GM18507 (cell line): Measurements from ENCODE around the gene DOK6.
"Not testable (repeated sequence)": the region's sequence is repeated elsewhere in the genome, so short reads cannot be mapped to it uniquely, and the experiment has no call there.

ENCODE experiments used
- DNase-seq: peaks from one replicate; pipeline ENCODE4 v3.0.0; 2011; ENCODE audit warnings: low read depth; ENCODE audit not compliant: insufficient read length; ENCODE audit errors: extremely low spot score
- FAIRE-seq: peaks from 2 replicates; lab custom pipeline; 2011; peaks lifted over from hg19 to GRCh38; lab: Jason Lieb, UNC

Gene DOK6

DNA sequence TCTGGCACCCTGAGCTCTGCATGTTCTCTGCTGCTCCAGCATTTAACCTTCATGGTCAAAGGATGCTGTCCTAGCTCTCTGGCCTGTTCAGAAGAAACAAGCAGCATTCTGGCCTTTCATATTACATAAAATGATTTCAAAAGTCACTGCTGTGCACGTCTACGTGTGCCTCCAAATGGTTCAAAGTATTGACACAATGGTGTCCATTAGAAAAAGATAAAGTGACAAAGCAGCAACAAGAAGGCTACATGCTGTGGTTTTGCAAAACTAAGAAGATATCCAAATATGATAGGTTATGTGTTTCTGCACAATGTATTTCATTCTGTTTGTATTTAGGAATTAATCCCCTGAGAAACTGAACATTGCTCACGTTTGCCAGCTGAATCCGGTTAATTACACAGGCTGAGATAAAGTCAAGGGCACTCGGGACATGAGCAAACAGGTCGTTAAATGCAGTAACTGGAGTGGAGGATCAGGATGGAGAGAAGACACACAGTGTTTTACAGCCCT lies 258.5 kb downstream of the DOK6 start:
- DNase-seq, result no peak
- FAIRE-seq, result no peak

DNA sequence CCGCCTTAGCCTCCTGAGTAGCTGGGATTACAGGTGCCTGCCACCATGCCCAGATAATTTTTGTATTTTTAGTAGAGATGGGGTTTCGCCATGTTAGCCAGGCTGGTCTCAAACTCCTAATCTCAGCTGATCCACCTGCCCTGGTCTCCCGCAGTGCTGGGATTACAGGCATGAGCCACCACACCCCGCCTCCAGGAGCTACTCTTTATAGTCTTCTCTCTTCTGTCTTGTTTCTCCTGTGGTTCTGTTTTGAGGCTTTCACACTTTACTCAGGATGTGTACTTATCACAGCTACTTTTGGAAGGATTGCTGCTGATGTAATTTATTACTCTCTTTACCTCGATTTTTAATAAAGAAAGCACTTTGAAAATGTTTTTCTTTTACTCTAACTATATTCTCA lies 261.4 kb downstream of the DOK6 start:
- not testable (repeated sequence) for DNase-seq, FAIRE-seq

DNA sequence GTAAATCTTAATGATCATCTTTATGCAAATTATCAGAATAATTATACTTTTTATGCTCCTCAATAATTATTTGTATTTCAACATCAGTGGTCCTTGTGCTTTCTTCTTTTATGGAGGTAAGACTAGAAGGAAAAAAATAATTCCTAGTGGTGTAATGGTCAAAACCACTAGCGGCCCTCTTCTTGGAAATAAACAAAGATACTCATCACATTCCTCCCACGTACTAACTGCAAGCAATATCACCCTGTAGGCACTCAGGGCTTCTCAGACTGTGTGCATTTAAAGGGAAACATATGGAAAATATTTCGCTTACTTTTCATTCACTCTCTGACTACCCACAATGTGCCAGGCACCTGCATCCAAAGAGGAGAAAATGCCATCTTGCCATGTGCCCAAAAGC lies 263.7 kb downstream of the DOK6 start:
- no peak for DNase-seq
- no peak for FAIRE-seq

GRCh38 chr18:69674292-69674877 lies 273.7 kb downstream of the DOK6 start:
- DNase-seq, result no peak
- FAIRE-seq, result no peak

DNA sequence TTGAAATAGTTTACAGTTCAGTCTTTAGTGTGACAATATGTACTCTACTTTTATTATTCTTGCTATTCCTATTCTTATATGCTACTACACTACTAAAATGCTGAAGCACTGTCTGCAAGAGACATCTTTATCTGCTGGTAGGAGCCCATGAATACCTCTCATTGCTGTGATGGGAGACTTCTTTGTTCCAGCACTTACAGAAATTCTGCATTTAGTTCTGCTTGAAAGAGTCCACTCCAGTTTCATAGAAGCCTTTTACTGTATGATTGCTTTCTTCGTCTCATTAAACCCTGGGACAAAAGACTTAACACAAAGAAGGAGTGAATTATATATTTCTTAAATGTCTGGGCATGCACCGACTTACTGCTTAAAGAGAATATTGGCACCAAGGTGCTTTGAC lies 274.3 kb downstream of the DOK6 start:
- no peak for FAIRE-seq

GRCh38 chr18:69677595-69677994 lies 276.9 kb downstream of the DOK6 start:
- no peak for FAIRE-seq
- no peak for DNase-seq

More for the DNA sequence above, 274.3 kb downstream of the DOK6 start:
- no peak for DNase-seq

GRCh38 chr18:69680123-69680522 lies 279.4 kb downstream of the DOK6 start:
- FAIRE-seq (no peak), DNase-seq (no peak)

DNA sequence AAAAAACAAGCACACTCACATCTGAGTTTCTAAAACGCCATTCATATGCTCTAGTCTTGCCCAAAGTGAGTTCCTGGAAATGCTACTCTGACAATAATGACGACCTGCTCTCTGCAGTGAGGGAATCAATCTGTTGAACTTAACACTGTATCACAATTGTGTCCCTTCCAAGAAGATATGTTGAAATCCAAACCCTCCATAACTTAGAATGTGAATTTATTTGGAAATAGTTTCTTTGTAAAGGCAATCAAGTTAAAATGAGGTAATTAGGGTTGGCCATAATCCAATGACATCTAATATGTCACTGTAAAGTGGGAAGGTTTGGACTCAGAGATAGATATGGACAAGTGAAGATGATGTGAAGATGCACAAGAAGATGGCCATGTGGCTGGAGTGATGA lies 282.5 kb downstream of the DOK6 start:
- FAIRE-seq (no peak), DNase-seq (no peak)

DNA sequence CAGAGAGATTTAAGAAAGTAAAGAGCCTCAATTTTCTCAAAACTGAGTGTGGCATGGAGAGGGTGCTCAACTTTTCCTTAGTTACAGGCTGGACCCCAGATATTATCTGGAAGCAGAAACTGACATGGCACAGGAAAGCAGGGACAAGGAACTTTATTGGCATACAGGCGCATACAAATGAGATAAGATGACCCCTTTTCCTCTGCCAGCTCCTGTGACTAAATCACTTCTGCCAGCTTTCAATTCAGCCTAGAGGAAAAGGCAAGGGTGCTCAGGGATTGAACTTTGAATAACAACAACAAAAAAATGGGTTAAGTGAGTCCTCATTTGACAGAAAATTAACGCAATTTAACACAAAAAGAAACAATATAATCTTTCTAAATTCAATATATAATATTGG lies 284.1 kb downstream of the DOK6 start:
- FAIRE-seq (no peak), DNase-seq (no peak)

- DNase-seq (no peak), FAIRE-seq (no peak)
Measured at GRCh38 chr18:69686861-69687260, 286.2 kb downstream of the DOK6 start.

DNA sequence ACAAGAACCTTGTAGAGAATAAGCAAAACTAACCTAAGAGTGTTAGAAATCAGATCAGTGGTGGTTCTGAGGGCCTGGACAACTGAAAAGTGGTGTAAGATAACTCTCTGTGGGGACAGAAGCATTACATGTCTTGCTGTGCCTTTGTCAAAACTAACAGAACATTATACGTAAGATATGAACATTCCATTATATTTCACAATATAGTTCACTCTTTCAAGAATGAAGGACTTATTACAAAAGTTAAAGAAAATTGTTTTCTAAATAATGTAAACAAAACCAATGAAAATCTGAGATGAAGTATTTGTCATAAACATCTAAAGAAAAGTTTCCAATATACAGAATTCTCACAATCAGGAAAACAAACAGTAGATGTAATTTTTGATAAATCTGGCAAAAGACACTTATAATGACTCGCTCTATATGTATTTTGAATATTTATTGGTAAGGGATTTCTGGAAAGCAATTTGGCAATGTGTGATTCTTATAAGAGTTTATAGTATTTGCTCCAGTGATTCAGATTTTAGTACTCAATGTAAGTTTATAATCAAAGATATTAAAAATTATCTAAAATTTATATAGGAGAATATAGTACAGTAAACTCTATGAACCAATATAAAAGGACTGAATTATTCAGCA lies 288.6 kb downstream of the DOK6 start:
- DNase-seq, result no peak
- no peak for FAIRE-seq

DNA sequence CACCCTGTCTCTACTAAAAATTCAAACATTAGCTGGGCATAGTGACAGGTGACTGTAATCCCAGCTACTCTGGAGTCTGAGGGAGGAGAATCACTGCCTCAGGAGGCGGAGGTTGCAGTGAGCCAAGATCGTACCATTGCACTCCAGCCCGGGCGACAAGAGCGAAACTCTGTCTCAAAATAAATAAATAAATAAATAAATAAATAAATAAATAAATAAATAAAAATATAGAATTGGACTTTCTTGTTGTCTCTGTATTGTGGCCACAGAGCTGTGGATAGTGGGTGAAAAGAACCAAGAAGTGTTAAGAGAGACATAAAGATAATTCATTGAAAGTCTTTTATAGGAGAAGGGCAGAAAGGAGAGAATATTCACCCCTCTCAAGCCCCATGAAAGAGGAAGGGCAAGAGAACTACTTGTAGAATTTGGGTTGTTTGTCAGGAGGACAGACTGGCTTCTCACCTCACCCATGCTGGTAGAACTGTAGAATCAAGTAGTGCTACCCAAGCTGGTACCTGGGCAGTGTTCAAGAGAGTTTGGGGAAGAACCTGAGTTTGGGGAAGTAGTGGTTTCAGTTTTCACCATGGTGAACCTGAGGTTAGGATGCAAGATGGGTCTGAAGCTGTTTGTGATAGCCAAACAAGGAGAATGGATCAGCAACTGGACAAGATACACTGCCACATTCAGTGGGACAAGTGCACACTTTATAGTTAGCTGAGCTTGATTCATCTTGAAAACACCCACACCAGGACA lies 290.5 kb downstream of the DOK6 start:
- DNase-seq (no peak), FAIRE-seq (no peak)

DNA sequence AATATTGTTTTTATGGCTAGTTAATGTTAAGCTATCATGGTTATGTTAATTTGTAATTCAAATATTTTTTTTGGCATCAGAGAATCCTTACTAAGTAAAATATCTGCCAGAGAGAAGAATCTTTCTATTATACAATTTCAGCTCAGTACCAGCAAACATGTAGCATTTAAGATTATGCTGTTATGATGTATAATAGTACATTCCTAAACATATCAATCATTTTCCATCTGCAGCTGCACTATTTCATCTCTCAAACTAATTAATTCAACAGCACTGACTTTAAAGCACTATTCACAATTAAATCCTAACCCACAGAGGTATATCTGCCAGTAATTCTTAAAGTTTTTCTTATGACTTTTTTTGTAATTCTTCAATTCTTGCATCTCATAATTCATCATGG lies 296.4 kb downstream of the DOK6 start:
- no peak for FAIRE-seq
- DNase-seq, result no peak

- FAIRE-seq (no peak), DNase-seq (no peak)
Measured at GRCh38 chr18:69697689-69698088, 297.0 kb downstream of the DOK6 start.

DNA sequence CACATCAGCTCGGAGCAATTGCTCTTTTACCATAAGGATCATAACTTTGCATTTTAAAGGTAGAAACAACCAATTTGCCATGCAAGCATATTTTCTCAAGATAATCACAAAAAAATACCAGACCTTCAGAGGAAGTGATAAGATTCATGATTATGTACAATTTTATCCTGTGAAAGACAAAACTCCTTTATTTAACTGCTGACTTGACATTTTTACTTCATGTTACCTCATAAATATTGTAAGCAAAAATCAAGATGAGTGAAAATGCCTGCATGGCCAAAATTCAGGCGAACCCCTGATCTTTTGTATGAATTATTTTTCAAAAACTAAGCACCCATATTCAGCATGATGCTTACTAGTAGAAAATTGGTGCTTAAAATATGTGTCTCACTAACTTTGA lies 300.6 kb downstream of the DOK6 start:
- DNase-seq, result no peak
- no peak for FAIRE-seq

DNA sequence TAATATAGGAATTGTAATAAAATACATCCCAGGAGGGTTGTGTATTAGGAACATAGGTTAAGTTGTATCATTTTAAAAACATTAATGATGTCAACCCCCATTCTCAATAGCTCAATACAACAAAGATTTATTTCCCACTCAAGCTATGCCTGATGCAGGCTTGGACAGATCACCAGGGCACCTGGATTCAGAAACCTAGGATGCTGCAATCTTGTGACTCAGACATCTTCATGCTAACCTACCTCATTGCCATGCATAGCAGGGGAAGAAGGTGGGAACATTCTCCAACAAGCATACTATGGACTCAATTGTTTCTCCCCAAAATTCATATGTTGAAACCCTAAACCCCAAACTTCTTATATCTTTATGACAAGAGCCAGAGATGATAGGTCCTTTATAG lies 302.8 kb downstream of the DOK6 start:
- DNase-seq, result no peak
- FAIRE-seq, result no peak

DNA sequence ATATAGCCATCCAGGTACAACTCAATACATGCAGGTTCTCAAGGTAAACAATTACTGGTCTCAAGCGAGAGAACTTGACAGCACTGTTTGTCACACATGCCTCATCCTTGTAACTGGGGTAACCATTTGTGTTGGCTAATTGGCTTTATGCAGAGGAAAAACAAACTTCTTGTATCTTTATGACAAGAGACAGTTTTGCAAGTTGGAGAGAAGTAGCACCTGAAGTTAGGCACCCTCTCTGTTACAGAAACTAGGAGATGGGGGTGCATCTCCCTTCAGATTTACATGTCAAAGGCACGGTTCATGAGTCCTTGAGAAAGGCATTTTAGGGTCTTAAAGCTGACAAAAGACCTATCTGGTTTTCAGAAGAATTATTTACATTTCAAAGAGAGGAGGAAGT lies 305.3 kb downstream of the DOK6 start:
- no peak for DNase-seq
- no peak for FAIRE-seq

DNA sequence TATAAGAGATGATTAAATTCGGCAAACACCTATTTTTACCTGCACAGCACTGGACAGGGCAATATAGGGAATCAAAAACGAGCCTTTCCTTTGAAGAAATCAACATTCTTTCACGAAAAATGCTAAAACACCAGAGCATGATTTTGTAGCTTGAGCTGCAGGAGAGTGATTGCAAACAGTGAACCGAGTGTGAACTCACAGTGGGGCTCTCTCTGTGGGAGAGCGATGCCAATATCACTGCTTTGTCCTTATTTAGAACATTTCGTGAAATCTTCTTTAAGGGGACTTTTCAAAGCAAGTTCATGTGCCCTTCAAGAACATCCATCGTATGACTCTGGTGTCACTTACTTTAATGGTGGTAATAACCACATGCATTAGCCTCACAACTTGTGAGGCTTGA lies 308.2 kb downstream of the DOK6 start:
- FAIRE-seq, result no peak

GRCh38 chr18:69715191-69715795 lies 314.6 kb downstream of the DOK6 start:
- FAIRE-seq, result no peak
- no peak for DNase-seq

More for the DNA sequence above, 308.2 kb downstream of the DOK6 start:
- no peak for DNase-seq

GRCh38 chr18:69717586-69717985 lies 316.9 kb downstream of the DOK6 start:
- no peak for FAIRE-seq
- DNase-seq, result no peak
